HL-60 (cell line): ENCODE measurements around the gene FTO.

Source experiments
- DNase-seq, 2 experiments: peaks; one replicate each; pipeline ENCODE4 v3.0.0-alpha.2; 2010 to 2020; ENCODE audit warnings: low read depth in 1 of 2, low spot score in 1 of 2
- H3K27ac ChIP-seq: fragments of 250-450 bp; sonication (Bioruptor Pico); replicated peaks from 2 replicates; pipeline ENCODE4 v1.5.1; 2020; ENCODE audit warnings: mild to moderate bottlenecking, moderate library complexity
- H3K27me3 ChIP-seq: fragments of 250-450 bp; sonication (Bioruptor Pico); 2 replicates; pipeline ENCODE4 v1.5.1; 2021; ENCODE audit warnings: mild to moderate bottlenecking, moderate library complexity; ENCODE audit not compliant: insufficient read depth, poor library complexity, severe bottlenecking
- H3K4me3 ChIP-seq: replicated peaks from 2 replicates; pipeline ENCODE4 v1.5.1; 2011; ENCODE audit warnings: mild to moderate bottlenecking, control low read depth, low read length; ENCODE audit not compliant: insufficient read depth
- GABPA ChIP-seq: IDR thresholded peaks from 2 replicates; pipeline ENCODE4 v1.6.1; 2012; ENCODE audit warnings: low read depth
- POLR2AphosphoS5 ChIP-seq: IDR thresholded peaks from 2 replicates; pipeline ENCODE4 v1.6.1; 2012; ENCODE audit warnings: low read depth
- SPI1 ChIP-seq: IDR thresholded peaks from 2 replicates; pipeline ENCODE4 v1.6.1; 2012; ENCODE audit warnings: low read depth, mild to moderate bottlenecking, borderline replicate concordance
- TF ChIP-seq, protein P1 (sequence below): IDR thresholded peaks from 2 replicates; pipeline ENCODE4 v1.6.1; 2012; ENCODE audit warnings: low read depth; ENCODE audit not compliant: insufficient replicate concordance
- TF ChIP-seq, protein P2 (sequence below): IDR thresholded peaks from one replicate; pipeline ENCODE4 v1.5.1; 2011; ENCODE audit warnings: low read length, control low read depth, inconsistent platforms; ENCODE audit not compliant: insufficient read depth

The FTO gene

DNA sequence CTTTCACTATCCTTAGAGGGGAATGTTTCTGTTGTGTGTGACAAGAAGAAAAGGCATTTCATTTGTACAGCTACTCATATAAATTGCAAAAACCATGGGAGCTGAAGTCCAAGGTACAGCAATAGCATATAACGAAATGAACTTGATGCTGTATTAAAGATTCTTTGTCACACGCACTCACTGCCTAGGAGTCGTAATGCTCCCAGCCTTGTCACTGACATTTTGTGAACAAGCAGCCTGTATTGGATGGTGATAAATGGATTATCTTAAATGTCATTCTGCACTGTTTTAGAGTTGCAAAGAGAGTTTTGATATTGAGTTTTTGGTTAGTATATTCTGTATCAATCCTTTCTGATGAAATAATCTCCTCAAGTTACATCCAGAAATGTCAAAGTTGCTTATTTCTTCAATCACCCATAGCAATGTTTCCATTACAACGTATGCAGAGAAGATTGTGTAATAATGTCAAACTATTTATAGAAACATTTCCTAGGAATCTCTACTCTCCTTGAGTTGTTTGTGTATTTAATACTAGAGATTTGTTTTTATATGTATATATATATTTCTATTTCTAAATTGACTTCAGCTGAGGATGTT, 270.6 kb downstream of the FTO start:
- no peak overlapping the region for H3K27ac ChIP-seq
- H3K27me3 ChIP-seq = no peaks in the 10 kb centered on the region
- DNase-seq = no peak
- H3K4me3 ChIP-seq = no peak overlapping the region
- TF ChIP-seq GABPA (no peak), POLR2AphosphoS5 (no peak), SPI1 (no peak)
- TF ChIP-seq, protein P1, sequence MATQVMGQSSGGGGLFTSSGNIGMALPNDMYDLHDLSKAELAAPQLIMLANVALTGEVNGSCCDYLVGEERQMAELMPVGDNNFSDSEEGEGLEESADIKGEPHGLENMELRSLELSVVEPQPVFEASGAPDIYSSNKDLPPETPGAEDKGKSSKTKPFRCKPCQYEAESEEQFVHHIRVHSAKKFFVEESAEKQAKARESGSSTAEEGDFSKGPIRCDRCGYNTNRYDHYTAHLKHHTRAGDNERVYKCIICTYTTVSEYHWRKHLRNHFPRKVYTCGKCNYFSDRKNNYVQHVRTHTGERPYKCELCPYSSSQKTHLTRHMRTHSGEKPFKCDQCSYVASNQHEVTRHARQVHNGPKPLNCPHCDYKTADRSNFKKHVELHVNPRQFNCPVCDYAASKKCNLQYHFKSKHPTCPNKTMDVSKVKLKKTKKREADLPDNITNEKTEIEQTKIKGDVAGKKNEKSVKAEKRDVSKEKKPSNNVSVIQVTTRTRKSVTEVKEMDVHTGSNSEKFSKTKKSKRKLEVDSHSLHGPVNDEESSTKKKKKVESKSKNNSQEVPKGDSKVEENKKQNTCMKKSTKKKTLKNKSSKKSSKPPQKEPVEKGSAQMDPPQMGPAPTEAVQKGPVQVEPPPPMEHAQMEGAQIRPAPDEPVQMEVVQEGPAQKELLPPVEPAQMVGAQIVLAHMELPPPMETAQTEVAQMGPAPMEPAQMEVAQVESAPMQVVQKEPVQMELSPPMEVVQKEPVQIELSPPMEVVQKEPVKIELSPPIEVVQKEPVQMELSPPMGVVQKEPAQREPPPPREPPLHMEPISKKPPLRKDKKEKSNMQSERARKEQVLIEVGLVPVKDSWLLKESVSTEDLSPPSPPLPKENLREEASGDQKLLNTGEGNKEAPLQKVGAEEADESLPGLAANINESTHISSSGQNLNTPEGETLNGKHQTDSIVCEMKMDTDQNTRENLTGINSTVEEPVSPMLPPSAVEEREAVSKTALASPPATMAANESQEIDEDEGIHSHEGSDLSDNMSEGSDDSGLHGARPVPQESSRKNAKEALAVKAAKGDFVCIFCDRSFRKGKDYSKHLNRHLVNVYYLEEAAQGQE = no peak
- TF ChIP-seq, protein P2, sequence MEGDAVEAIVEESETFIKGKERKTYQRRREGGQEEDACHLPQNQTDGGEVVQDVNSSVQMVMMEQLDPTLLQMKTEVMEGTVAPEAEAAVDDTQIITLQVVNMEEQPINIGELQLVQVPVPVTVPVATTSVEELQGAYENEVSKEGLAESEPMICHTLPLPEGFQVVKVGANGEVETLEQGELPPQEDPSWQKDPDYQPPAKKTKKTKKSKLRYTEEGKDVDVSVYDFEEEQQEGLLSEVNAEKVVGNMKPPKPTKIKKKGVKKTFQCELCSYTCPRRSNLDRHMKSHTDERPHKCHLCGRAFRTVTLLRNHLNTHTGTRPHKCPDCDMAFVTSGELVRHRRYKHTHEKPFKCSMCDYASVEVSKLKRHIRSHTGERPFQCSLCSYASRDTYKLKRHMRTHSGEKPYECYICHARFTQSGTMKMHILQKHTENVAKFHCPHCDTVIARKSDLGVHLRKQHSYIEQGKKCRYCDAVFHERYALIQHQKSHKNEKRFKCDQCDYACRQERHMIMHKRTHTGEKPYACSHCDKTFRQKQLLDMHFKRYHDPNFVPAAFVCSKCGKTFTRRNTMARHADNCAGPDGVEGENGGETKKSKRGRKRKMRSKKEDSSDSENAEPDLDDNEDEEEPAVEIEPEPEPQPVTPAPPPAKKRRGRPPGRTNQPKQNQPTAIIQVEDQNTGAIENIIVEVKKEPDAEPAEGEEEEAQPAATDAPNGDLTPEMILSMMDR = no peak

DNA sequence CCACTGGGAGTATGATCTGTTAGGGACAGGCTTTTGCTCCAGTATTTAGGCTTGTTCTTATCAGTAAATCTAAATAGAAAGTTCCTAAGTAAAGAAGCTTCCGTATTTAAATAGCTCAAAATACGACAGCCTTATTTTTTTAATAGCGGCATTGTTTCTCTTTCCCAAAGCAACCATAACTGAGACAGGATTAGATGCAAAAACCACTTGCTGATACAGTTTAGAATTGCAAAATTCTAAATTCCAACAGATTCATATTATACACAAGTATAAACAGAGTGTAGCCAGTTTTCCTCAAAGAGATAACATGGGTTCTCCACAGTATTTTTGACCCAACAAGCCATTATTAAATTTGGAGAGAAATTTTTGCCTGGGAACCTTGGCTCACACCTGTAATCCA, 276.7 kb downstream of the FTO start:
- TF ChIP-seq, protein P1 = no peak
- TF ChIP-seq, protein P2 = no peak
- TF ChIP-seq GABPA (no peak), POLR2AphosphoS5 (no peak), SPI1 (no peak)
- Histone ChIP-seq H3K27ac (no peak overlapping the region), H3K4me3 (no peak overlapping the region), H3K27me3 (no peaks in the 10 kb centered on the region)
- DNase-seq = no peak

DNA sequence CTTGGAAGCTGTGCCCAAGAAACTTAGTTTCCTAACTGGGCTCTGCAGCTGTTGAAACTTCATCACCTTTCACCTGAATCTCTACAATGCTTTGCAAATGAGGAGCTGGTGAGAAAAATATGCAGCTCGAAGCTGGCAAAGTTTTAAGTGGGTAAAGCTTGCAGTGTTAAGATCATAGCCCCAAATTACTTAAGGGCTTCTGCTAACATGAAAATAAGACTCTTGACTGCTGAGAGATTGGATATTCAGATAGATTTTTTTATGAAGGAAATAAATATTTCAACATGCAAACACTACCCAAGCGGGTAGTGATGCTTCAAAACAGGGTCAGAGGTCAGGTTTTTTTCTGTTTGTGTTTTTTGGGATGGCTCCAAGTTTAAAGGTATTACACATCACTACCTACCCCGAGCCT, 278.7 kb downstream of the FTO start:
- no peak overlapping the region for H3K4me3 ChIP-seq
- no peak for DNase-seq
- no peak overlapping the region for H3K27ac ChIP-seq
- no peak for TF ChIP-seq POLR2AphosphoS5
- TF ChIP-seq, protein P2 = no peak
- TF ChIP-seq SPI1 = no peak
- H3K27me3 ChIP-seq = no peaks in the 10 kb centered on the region

DNA sequence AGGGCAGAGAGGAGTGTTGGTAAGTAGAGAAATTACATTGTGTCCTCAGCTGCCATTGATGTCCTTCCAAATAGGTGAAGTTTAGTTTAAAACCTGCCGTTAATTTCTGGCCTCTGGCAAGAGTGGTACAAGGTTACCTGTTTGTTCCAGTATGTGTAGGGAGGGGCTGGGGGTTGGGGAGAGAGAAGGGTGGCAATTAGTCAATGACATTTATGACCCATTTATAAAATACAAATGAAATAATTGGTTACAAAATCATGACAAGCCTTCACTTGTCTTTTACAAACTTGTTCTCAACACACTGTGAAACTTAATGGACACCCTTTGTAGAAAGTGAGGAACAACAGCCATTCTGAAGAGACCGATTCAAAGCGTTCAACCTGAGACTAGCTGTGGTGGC, 281.0 kb downstream of the FTO start:
- Histone ChIP-seq H3K27me3 (no peaks in the 10 kb centered on the region), H3K4me3 (no peak overlapping the region), H3K27ac (no peak overlapping the region)
- TF ChIP-seq, protein P2 = no peak
- no peak for TF ChIP-seq POLR2AphosphoS5
- TF ChIP-seq SPI1 = no peak
- TF ChIP-seq, protein P1 = no peak
- TF ChIP-seq GABPA = no peak
- no peak for DNase-seq
